Measurements from ENCODE around the gene RILPL2. TPM values are rescaled to one million over a fixed set of nuclear protein-coding genes. Genes with fewer than 3 reads are reported as not detected.

Gene RILPL2
- total and polyA plus RNA-seq, 2 experiments from 2014 or later, result 1.4 to 2.0 TPM

DNA sequence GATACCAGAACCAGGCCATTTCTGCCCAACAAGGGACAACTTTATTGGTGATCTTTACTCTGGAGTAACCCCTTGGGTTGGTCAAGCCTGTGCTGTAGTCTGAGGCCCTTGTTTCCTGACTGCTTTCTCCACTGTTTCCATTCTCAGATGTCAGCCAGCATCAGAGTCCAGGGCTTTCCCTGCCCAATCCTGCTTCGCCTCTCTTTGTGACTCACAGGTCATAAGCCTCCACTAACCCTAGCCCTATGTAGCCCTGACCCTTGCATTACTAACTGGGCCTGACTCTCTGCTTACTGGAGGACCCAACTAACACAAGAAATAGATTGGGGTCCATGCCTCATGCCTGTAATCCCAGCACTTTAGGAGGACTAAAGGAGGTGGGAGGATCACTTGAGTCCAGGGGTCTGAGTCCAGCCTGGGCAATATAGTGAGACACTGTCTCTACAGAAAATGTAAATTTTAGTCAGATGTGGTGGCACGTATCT, 12.8 kb upstream of the RILPL2 start:
- Histone ChIP-seq H4K20me1 (replicated peaks; ENCODE audit: insufficient read depth) (no peaks in the 10 kb centered on the region), H3K9me2 (ENCODE audit: insufficient read depth) (no peaks in the 10 kb centered on the region), H3K27ac (ENCODE audit: low read depth) (no peak overlapping the region), H3K4me3 (no peak overlapping the region), H3K4me2 (no peak overlapping the region), H3K4me1 (ENCODE audit: insufficient read depth) (peaks cover 11% of the 10 kb centered on the region), H3K36me3 (ENCODE audit: insufficient read depth) (no peaks in the 10 kb centered on the region), H3K79me2 (replicated peaks; ENCODE audit: insufficient read depth) (no peaks in the 10 kb centered on the region), H2AFZ (no peak overlapping the region), H3F3A (replicated peaks; ENCODE audit: low read depth) (0 out of 2 replicates have a peak, but pooled peaks cover 3% of the 10 kb centered on the region), H3K27me3 (ENCODE audit: insufficient read depth) (no peaks in the 10 kb centered on the region)
- Mint-ChIP-seq H3K4me3 (no peak overlapping the region), H3K36me3 (ENCODE audit: low read depth) (no peaks in the 10 kb centered on the region), H3K27me3 (ENCODE audit: insufficient read depth, low read depth, poor library complexity) (peaks cover 11% of the 10 kb centered on the region), H3K9me3 (no peaks in the 10 kb centered on the region), H3K4me1 (peaks cover 8% of the 10 kb centered on the region; the same call in 2 of the 3 replicates), H3K27ac (no peak overlapping the region)
- no peak for ATAC-seq
- no peak for TF ChIP-seq STAT1 (IDR thresholded peaks at IDR 0.05; ENCODE audit: unreplicated experiment)
- no peak for TF ChIP-seq POLR2AphosphoS5 (IDR thresholded peaks at IDR 0.05; ENCODE audit: low read depth)
- no peak for TF ChIP-seq CTCF (conservative IDR thresholded peaks at IDR 0.05; ENCODE audit: low read depth in 2 of 2)
- TF ChIP-seq EZH2 (IDR thresholded peaks at IDR 0.05; ENCODE audit: low read depth, unreplicated experiment), result no peak
- no peak for TF ChIP-seq ETS1 (IDR thresholded peaks at IDR 0.05)
- DNase-seq (ENCODE audit: low spot score), result no peak

DNA sequence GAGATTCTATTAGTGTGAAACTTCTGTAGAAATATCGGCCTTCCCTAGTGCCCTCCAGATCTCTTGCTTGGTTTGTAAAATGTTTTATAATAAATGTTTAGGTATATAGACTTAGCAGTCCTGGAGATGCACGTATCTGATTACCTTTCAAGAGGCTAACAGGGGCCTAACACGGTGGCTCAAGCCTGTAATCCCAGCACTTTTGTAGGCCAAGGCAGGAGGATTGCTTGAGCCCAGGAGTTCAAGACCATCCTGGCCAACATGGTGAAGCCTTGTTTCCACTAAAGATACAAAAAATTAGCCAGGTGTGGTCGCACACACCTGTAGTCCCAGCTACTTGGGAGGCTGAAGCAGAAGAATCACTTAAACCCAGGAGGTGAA, 9.8 kb upstream of the RILPL2 start:
- peaks cover 8% of the 10 kb centered on the region for H3K27me3 Mint-ChIP-seq (ENCODE audit: insufficient read depth, low read depth, poor library complexity)
- Histone ChIP-seq H3K79me2 (replicated peaks; ENCODE audit: insufficient read depth) (no peaks in the 10 kb centered on the region), H4K20me1 (replicated peaks; ENCODE audit: insufficient read depth) (no peaks in the 10 kb centered on the region), H3K4me3 (no peak overlapping the region), H3K9me2 (ENCODE audit: insufficient read depth) (no peaks in the 10 kb centered on the region), H3K27ac (ENCODE audit: low read depth) (no peak overlapping the region), H3K27me3 (ENCODE audit: insufficient read depth) (no peaks in the 10 kb centered on the region), H3K4me2 (no peak overlapping the region), H3F3A (replicated peaks; ENCODE audit: low read depth) (no peaks in the 10 kb centered on the region), H3K36me3 (ENCODE audit: insufficient read depth) (no peaks in the 10 kb centered on the region), H3K4me1 (ENCODE audit: insufficient read depth) (peaks cover 11% of the 10 kb centered on the region), H2AFZ (peak overlapping the region; percentile 53; the same call in 1 of the 2 replicates)
- ATAC-seq, result no peak
- peaks cover 8% of the 10 kb centered on the region; the same call in 2 of the 3 replicates for H3K4me1 Mint-ChIP-seq
- no peak for DNase-seq (ENCODE audit: low spot score)
- H3K9me3 Mint-ChIP-seq, result no peaks in the 10 kb centered on the region
- H3K4me3 Mint-ChIP-seq, result no peak overlapping the region
- H3K27ac Mint-ChIP-seq, result no peak overlapping the region
- H3K36me3 Mint-ChIP-seq (ENCODE audit: low read depth), result no peaks in the 10 kb centered on the region
- TF ChIP-seq POLR2AphosphoS5 (IDR thresholded peaks at IDR 0.05; ENCODE audit: low read depth) (no peak), ZNF114 (CRISPR knock-in tag; IDR thresholded peaks at IDR 0.05) (no peak), NANOG (IDR thresholded peaks at IDR 0.05; ENCODE audit: borderline replicate concordance) (no peak), CREB1 (CRISPR knock-in tag; IDR thresholded peaks at IDR 0.05; ENCODE audit: low read depth) (no peak), ZNF462 (CRISPR knock-in tag; IDR thresholded peaks at IDR 0.05) (no peak), ZNF331 (CRISPR knock-in tag; IDR thresholded peaks at IDR 0.05; ENCODE audit: low read depth) (no peak), EZH2phosphoT487 (IDR thresholded peaks at IDR 0.05; ENCODE audit: unreplicated experiment) (no peak), EZH2 (IDR thresholded peaks at IDR 0.05; ENCODE audit: low read depth, unreplicated experiment) (no peak)

All from GM23338 (cell line).